Right lobe of liver (tissue), 4 donors: Measurements from ENCODE around the gene CARS1.

Experiments used
- CTCF ChIP-seq, 4 donors: fragments of 200-600 bp in 3 of 4; fragments of 450-650 bp in 1 of 4; IDR thresholded peaks; one replicate each; pipeline versions ENCODE4 v1.5.1 to v1.8.0; 2016 to 2022; ENCODE audit warnings: antibody characterized with exemption in 4 of 4, mild to moderate bottlenecking in 2 of 4
- POLR2A ChIP-seq: fragments of 450-650 bp; IDR thresholded peaks from one replicate; pipeline ENCODE4 v1.6.1; 2017; ENCODE audit warnings: antibody characterized with exemption, mild to moderate bottlenecking
- donor health status: DM: no; HTN: no; CAD: no.
- donor health status: DM: no; HTN: no; CAD: no.
- donor health status: DM: no; HTN: yes; CAD: no.

- no peak for TF ChIP-seq CTCF (IDR thresholded peaks at IDR 0.05)
- TF ChIP-seq POLR2A, result no peak
Observed at GRCh38 chr11:3103076-3103475, 45.9 kb upstream of the CARS1 start.
